ENCODE results near the gene PVALB. TPM values are rescaled to one million over a fixed set of nuclear protein-coding genes. Genes with fewer than 3 reads are reported as not detected.
A peak's percentile ranks its signal among the peaks of the same experiment; 100 is the strongest.

PVALB gene
- total and polyA plus RNA-seq, 9 of the 15 experiments (the other 6 are each of a cell fraction or from before 2014, with no cell fraction given) = not detected

DNA sequence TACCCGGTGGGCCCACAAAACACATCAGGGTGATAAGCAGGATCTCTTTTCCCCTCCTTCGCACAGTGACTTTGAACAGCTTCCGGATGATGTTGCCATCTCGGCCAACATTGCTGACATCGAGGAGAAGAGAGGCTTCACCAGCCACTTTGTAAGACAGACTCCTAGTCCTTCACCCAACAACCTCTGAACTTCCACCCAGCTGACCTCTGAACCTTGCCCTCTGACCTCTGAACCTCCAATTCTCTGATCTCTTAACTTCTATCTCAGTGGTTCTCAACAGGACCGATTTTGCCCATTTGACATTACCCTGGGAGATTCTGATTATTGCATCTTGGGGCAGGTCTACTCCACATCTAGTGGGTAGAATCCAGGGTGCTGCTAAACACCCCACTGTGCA is 47.1 kb upstream of the PVALB start:
- Histone ChIP-seq H3K4me1 (replicated peaks in 1 of 2; ENCODE audit: control insufficient read depth in 2 of 2, insufficient read depth in 2 of 2, low read length in 2 of 2) (peaks cover 0 to 13% of the 10 kb centered on the region in 2 experiments; a peak in 2 of 5 replicates), H3K4me2 (ENCODE audit: insufficient read depth, low read length) (no peak overlapping the region), H3K27ac (ENCODE audit: extremely low read depth, low read depth, low read length) (no peak overlapping the region), H3K4me3 (no peak overlapping the region), H3K27me3 (ENCODE audit: control insufficient read depth in 2 of 2, insufficient read depth in 2 of 2, low read length in 2 of 2) (no peaks in the 10 kb centered on the region; a peak in 1 of 5 replicates), H4K20me1 (replicated peaks; ENCODE audit: control insufficient read depth, insufficient read depth, low read length) (no peaks in the 10 kb centered on the region), H3K79me2 (ENCODE audit: control insufficient read depth, insufficient read depth, low read length) (no peaks in the 10 kb centered on the region), H3K9ac (ENCODE audit: insufficient read depth in 1 of 2, low read depth in 2 of 2, low read length in 2 of 2) (no peak overlapping the region), H3K9me3 (replicated peaks; ENCODE audit: control insufficient read depth, insufficient read depth, low read depth, low read length) (no peaks in the 10 kb centered on the region), H2AFZ (ENCODE audit: low read depth, low read length) (no peak overlapping the region), H3K36me3 (ENCODE audit: control insufficient read depth, insufficient read depth, low read length) (no peaks in the 10 kb centered on the region), H3K9me1 (ENCODE audit: control insufficient read depth, insufficient read depth, low read length) (no peaks in the 10 kb centered on the region)
- 30% methylated on average over 6 of the region's 6 CpGs for WGBS (ENCODE audit: insufficient coverage, low coverage, missing lambda C conversion rate)
- no peak for FAIRE-seq
- no peak for ATAC-seq
- POLR2A ChIA-PET = interaction anchor here (0.5 to 0.7 kb wide), 2 partner anchors 20 to 336 kb away, joined by 3 read pairs; no protein-coding TSS in a partner anchor
- DNase-seq (ENCODE audit: extremely low read depth in 1 of 4, low spot score in 3 of 4) = no peak
- in situ Hi-C loops (cut with MboI) = loop anchor here (10.0 kb wide), 1 partner anchor 319 kb away; no protein-coding TSS in a partner anchor
- CTCF ChIA-PET (ENCODE audit: low intra/inter-chr PET ratio) = no interaction called here
- intact Hi-C loops (cut with micrococcal nuclease) = no loop called here
- 0 out of 2 replicates have a peak, but pooled peaks have one; percentile 9 for TF ChIP-seq MTA2 (IDR thresholded peaks at IDR 0.05; ENCODE audit: low read depth)
- TF ChIP-seq, protein P1, sequence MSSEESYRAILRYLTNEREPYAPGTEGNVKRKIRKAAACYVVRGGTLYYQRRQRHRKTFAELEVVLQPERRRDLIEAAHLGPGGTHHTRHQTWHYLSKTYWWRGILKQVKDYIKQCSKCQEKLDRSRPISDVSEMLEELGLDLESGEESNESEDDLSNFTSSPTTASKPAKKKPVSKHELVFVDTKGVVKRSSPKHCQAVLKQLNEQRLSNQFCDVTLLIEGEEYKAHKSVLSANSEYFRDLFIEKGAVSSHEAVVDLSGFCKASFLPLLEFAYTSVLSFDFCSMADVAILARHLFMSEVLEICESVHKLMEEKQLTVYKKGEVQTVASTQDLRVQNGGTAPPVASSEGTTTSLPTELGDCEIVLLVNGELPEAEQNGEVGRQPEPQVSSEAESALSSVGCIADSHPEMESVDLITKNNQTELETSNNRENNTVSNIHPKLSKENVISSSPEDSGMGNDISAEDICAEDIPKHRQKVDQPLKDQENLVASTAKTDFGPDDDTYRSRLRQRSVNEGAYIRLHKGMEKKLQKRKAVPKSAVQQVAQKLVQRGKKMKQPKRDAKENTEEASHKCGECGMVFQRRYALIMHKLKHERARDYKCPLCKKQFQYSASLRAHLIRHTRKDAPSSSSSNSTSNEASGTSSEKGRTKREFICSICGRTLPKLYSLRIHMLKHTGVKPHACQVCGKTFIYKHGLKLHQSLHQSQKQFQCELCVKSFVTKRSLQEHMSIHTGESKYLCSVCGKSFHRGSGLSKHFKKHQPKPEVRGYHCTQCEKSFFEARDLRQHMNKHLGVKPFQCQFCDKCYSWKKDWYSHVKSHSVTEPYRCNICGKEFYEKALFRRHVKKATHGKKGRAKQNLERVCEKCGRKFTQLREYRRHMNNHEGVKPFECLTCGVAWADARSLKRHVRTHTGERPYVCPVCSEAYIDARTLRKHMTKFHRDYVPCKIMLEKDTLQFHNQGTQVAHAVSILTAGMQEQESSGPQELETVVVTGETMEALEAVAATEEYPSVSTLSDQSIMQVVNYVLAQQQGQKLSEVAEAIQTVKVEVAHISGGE (CRISPR knock-in tag; IDR thresholded peaks at IDR 0.05) = no peak
- TF ChIP-seq MTF1 (CRISPR knock-in tag; IDR thresholded peaks at IDR 0.05; ENCODE audit: borderline replicate concordance) = no peak
- TF ChIP-seq NFATC3 (IDR thresholded peaks at IDR 0.05) = no peak
- no peak for TF ChIP-seq ILF3 (IDR thresholded peaks at IDR 0.05; ENCODE audit: borderline replicate concordance)
- TF ChIP-seq NR2C1 (IDR thresholded peaks at IDR 0.05) = peak; percentile 97
- peak; percentile 96 for TF ChIP-seq NR2C1 (tag; IDR thresholded peaks at IDR 0.05)
- TF ChIP-seq, protein P2, sequence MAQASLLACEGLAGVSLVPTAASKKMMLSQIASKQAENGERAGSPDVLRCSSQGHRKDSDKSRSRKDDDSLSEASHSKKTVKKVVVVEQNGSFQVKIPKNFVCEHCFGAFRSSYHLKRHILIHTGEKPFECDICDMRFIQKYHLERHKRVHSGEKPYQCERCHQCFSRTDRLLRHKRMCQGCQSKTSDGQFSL (CRISPR knock-in tag; IDR thresholded peaks at IDR 0.05) = no peak
- TF ChIP-seq, protein P2 (tag; IDR thresholded peaks at IDR 0.05) = no peak
- TF ChIP-seq NR2C2 (CRISPR knock-in tag; IDR thresholded peaks at IDR 0.05) = peak; percentile 95
- TF ChIP-seq NR2C2 (tag; IDR thresholded peaks at IDR 0.05) = peak; percentile 95
- no TSS peak for BruUV-seq (replicated peaks)

All from K562 (cell line).